Measurements from ENCODE around the gene NTN4.

Gene NTN4

DNA sequence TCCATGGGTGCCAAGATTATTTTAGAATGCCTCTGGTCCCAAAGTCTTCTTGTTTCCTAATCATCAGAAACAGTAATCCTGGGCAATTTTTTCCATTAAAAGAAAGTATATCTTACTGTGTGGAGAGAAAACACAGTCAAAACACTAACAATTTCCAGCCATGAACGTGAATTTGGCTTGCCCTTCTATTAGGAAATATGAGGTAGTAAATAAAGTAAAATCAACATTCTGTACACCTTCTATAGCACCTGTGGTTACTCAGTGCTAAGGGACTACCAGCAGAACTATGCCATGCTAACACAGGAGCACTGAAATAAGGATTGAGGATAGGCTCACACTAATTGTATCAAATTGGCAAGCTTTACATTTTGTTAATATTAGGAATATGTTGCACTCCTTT, 60.1 kb downstream of the NTN4 start:
- no peak overlapping the region for H3K4me3 ChIP-seq (replicated peaks; ENCODE audit: low read depth, low read length)

GRCh38 chr12:95726903-95727302, 63.7 kb downstream of the NTN4 start:
- TF ChIP-seq, protein P1, sequence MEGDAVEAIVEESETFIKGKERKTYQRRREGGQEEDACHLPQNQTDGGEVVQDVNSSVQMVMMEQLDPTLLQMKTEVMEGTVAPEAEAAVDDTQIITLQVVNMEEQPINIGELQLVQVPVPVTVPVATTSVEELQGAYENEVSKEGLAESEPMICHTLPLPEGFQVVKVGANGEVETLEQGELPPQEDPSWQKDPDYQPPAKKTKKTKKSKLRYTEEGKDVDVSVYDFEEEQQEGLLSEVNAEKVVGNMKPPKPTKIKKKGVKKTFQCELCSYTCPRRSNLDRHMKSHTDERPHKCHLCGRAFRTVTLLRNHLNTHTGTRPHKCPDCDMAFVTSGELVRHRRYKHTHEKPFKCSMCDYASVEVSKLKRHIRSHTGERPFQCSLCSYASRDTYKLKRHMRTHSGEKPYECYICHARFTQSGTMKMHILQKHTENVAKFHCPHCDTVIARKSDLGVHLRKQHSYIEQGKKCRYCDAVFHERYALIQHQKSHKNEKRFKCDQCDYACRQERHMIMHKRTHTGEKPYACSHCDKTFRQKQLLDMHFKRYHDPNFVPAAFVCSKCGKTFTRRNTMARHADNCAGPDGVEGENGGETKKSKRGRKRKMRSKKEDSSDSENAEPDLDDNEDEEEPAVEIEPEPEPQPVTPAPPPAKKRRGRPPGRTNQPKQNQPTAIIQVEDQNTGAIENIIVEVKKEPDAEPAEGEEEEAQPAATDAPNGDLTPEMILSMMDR (IDR thresholded peaks at IDR 0.05; ENCODE audit: insufficient read depth, low read length, poor library complexity, severe bottlenecking) = no peak
- Histone ChIP-seq H3K4me3 (replicated peaks; ENCODE audit: low read depth, low read length) (no peak overlapping the region), H3K27me3 (replicated peaks; ENCODE audit: control insufficient read depth, insufficient read depth, low read length) (no peaks in the 10 kb centered on the region; the same call in 1 of the 2 replicates), H3K36me3 (ENCODE audit: control insufficient read depth, insufficient read depth, low read length) (no peaks in the 10 kb centered on the region)
- DNase-seq (ENCODE audit: extremely low read depth, insufficient read length) = no peak

More for the DNA sequence above, 60.1 kb downstream of the NTN4 start:
- Histone ChIP-seq H3K27me3 (replicated peaks; ENCODE audit: control insufficient read depth, insufficient read depth, low read length) (no peaks in the 10 kb centered on the region), H3K36me3 (ENCODE audit: control insufficient read depth, insufficient read depth, low read length) (no peaks in the 10 kb centered on the region)
- DNase-seq (ENCODE audit: extremely low read depth, insufficient read length) = no peak
- TF ChIP-seq, protein P1 (IDR thresholded peaks at IDR 0.05; ENCODE audit: insufficient read depth, low read length, poor library complexity, severe bottlenecking) = no peak

DNA sequence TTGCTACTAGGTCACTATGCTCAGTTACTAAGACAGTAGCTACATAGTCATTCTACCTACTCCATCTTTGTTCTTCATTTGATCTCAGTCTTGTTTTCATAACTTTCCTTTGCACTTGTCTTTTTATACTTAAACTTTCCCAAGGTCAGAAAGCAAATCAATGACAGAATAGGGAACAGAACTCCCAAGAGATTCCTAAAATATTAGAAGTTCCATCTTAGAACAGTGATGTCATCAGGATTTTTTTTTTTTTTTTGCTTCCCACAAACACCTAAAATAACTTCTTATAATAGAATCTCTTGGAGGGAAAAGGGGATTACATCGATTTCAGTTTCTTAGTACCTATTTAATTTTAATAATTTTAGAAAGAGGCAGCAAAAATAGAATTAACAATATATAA, 65.8 kb downstream of the NTN4 start:
- H3K4me3 ChIP-seq (replicated peaks; ENCODE audit: low read depth, low read length) = no peak overlapping the region
- H3K36me3 ChIP-seq (ENCODE audit: control insufficient read depth, insufficient read depth, low read length) = no peaks in the 10 kb centered on the region
- TF ChIP-seq, protein P1 (IDR thresholded peaks at IDR 0.05; ENCODE audit: insufficient read depth, low read length, poor library complexity, severe bottlenecking) = no peak
- H3K27me3 ChIP-seq (replicated peaks; ENCODE audit: control insufficient read depth, insufficient read depth, low read length) = no peaks in the 10 kb centered on the region; the same call in 1 of the 2 replicates
- DNase-seq (ENCODE audit: extremely low read depth, insufficient read length) = no peak

DNA sequence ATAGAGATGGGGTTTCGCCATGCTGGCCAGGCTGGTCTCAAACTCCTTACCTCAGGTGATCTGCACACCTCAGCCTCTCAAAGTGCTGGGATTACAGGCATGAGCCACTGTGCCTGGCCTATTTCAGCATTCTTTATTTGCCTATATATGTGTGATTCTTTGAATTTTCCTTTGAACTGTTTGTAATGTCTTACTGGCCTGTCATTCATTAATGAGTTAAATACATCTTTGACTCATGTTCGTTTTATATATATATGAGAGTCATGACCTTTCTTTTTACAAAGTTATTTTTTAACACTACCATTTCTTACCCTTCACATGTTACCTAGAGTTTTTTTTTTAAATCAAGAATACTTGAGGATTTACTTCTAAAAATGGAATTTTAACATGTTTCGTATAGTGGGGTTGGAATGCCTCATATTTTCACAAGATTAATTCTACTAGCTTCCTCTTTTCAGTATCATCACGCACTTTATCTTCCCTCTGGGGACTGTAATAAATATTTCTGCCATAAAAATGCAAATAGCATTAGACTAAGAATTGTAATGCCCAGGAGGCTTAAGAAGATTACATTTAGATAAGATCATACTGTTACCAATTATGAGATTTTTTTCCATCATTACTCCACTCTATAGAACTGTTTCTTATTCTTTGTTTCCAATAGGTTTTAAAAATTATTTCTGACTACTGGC, 66.7 kb downstream of the NTN4 start:
- Histone ChIP-seq H3K27me3 (replicated peaks; ENCODE audit: control insufficient read depth, insufficient read depth, low read length) (no peaks in the 10 kb centered on the region; the same call in 1 of the 2 replicates), H3K36me3 (ENCODE audit: control insufficient read depth, insufficient read depth, low read length) (no peaks in the 10 kb centered on the region), H3K4me3 (replicated peaks; ENCODE audit: low read depth, low read length) (no peak overlapping the region)
- TF ChIP-seq, protein P1 (IDR thresholded peaks at IDR 0.05; ENCODE audit: insufficient read depth, low read length, poor library complexity, severe bottlenecking) = no peak
- DNase-seq (ENCODE audit: extremely low read depth, insufficient read length) = no peak

DNA sequence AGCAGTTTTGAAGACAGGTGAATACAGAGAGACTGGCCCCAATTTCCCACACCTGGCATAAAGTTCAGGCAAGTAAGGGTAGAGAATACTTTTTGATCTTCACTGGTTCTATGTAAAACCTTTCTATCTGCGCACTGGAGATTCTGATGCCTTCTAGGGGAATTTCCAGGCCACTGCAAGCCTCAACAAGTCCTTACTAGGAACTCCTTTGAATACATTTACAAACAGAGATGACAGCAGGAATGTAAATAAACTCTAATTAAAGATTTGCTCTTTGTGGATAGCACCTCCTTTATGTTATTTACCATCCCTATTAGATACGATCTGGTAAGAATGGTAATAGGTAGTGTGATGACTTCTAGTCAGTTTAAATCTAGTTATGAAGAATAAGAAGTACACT, 69.2 kb downstream of the NTN4 start:
- DNase-seq (ENCODE audit: extremely low read depth, insufficient read length) = no peak
- TF ChIP-seq, protein P1 (IDR thresholded peaks at IDR 0.05; ENCODE audit: insufficient read depth, low read length, poor library complexity, severe bottlenecking) = no peak
- H3K27me3 ChIP-seq (replicated peaks; ENCODE audit: control insufficient read depth, insufficient read depth, low read length) = no peaks in the 10 kb centered on the region; the same call in 1 of the 2 replicates
- no peaks in the 10 kb centered on the region for H3K36me3 ChIP-seq (ENCODE audit: control insufficient read depth, insufficient read depth, low read length)
- no peak overlapping the region for H3K4me3 ChIP-seq (replicated peaks; ENCODE audit: low read depth, low read length)
